RWPE1 (cell line): ENCODE results near the gene ZNF391.

Experiments used
- CTCF ChIA-PET: fragments of 350-600 bp; sonication (Branson Sonifier 250); formaldehyde crosslinking; extraction: SDS; loops from one replicate; lab custom pipeline; 2021; lab: Yijun Ruan, JAX
- POLR2A ChIA-PET: fragments of 400-600 bp; formaldehyde crosslinking; extraction: SDS; loops from one replicate; lab custom pipeline; 2020; ENCODE audit warnings: antibody characterized with exemption; ENCODE audit not compliant: low non-redundant PET; lab: Yijun Ruan, JAX
- DNase-seq: peaks from one replicate; pipeline ENCODE4 v3.0.0; 2012; ENCODE audit warnings: low spot score
- H3K27ac ChIP-seq: fragments of 450-650 bp; 2 replicates; pipeline ENCODE4 v1.5.1; 2017
- TF ChIP-seq, protein P1 (sequence below): fragments of 450-650 bp; conservative IDR thresholded peaks from 2 replicates; pipeline ENCODE4 v1.5.1; 2017; ENCODE audit warnings: low read depth, mild to moderate bottlenecking

Gene ZNF391

DNA sequence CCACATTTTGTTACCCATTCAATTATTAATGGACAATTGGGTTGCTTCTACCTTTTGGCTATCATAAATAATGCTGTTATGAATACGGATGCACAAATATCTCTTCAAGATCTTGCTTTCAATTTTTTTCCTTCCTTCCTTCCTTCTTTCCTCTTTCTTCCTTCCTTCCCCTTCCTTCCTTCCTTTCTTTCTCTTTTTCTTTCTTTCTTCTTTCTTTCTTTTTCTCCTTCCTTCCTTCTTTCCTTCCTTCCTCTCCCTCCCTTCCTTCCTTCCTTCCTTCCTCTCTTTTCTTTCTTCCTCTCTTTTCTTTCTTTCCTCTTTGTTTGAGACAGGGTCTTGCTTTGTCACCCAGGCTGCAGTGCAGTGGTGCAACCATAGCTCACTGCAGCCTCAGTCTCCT lies 45.2 kb downstream of the ZNF391 start:
- DNase-seq: no peak
- H3K27ac ChIP-seq: no peak overlapping the region
- ChIA-PET CTCF (no interaction called here), POLR2A (no interaction called here)
- TF ChIP-seq, protein P1, sequence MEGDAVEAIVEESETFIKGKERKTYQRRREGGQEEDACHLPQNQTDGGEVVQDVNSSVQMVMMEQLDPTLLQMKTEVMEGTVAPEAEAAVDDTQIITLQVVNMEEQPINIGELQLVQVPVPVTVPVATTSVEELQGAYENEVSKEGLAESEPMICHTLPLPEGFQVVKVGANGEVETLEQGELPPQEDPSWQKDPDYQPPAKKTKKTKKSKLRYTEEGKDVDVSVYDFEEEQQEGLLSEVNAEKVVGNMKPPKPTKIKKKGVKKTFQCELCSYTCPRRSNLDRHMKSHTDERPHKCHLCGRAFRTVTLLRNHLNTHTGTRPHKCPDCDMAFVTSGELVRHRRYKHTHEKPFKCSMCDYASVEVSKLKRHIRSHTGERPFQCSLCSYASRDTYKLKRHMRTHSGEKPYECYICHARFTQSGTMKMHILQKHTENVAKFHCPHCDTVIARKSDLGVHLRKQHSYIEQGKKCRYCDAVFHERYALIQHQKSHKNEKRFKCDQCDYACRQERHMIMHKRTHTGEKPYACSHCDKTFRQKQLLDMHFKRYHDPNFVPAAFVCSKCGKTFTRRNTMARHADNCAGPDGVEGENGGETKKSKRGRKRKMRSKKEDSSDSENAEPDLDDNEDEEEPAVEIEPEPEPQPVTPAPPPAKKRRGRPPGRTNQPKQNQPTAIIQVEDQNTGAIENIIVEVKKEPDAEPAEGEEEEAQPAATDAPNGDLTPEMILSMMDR: no peak

DNA sequence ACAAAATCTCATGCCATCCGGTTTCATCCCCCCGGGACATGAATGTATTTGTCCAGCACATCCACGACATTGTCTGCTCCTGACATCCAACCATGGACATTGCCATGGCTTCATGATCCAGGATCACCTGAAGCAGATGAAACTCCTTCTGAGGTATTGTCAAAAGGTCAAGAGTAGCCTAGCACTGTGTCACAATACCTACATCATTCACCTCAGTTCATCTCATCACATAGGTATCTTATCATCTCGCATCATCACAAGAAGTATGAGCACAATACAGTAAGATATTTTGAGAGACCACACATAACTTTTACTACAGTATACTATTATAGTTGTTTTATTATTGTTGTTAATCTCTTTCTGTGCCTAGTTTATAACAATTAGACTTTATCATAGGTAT lies 50.8 kb downstream of the ZNF391 start:
- POLR2A ChIA-PET: no interaction called here
- H3K27ac ChIP-seq: no peak overlapping the region
- no peak for DNase-seq
- CTCF ChIA-PET: no interaction called here
- TF ChIP-seq, protein P1: no peak

- ChIA-PET POLR2A (no interaction called here), CTCF (no interaction called here)
- TF ChIP-seq, protein P1: no peak
- no peak for DNase-seq
- H3K27ac ChIP-seq: no peak overlapping the region
Observed at GRCh38 chr6:27441001-27441400, 52.4 kb downstream of the ZNF391 start.

- TF ChIP-seq, protein P1: no peak
- CTCF ChIA-PET: no interaction called here
Observed at GRCh38 chr6:27442932-27443331, 54.4 kb downstream of the ZNF391 start.

GRCh38 chr6:27448456-27448855 lies 59.9 kb downstream of the ZNF391 start:
- DNase-seq: no peak
- no peak overlapping the region for H3K27ac ChIP-seq
- ChIA-PET CTCF (no interaction called here), POLR2A (no interaction called here)
- TF ChIP-seq, protein P1: no peak

More at GRCh38 chr6:27442932-27443331, 54.4 kb downstream of the ZNF391 start:
- POLR2A ChIA-PET: no interaction called here
- H3K27ac ChIP-seq: no peak overlapping the region
- DNase-seq: no peak

- no peak overlapping the region for H3K27ac ChIP-seq
- CTCF ChIA-PET: no interaction called here
- POLR2A ChIA-PET: no interaction called here
- TF ChIP-seq, protein P1: no peak
- no peak for DNase-seq
Observed at GRCh38 chr6:27451660-27452390, 63.3 kb downstream of the ZNF391 start.
